GM12891 (cell line): ENCODE measurements around the gene HMGN4.

Source experiments
- POLR2A ChIP-seq: IDR thresholded peaks from 2 replicates; pipeline ENCODE4 v1.6.1; 2011; ENCODE audit warnings: low read depth, low read length, control low read depth
- POLR2AphosphoS5 ChIP-seq: IDR thresholded peaks from 2 replicates; pipeline ENCODE4 v1.6.1; 2011; ENCODE audit warnings: low read depth, low read length, control low read depth

DNA sequence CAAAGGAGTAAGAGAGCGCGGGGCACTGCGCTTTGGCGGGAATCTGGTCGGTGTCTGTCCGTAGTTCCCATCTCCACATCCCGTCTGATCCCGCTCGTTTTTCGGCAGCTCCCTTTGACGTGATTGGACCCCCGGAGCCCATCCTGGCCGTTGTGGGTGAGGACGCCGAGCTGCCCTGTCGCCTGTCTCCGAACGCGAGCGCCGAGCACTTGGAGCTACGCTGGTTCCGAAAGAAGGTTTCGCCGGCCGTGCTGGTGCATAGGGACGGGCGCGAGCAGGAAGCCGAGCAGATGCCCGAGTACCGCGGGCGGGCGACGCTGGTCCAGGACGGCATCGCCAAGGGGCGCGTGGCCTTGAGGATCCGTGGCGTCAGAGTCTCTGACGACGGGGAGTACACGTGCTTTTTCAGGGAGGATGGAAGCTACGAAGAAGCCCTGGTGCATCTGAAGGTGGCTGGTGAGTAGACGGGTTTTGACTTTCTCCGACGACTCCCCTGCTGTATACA is 36.6 kb upstream of the HMGN4 start:
- no peak for TF ChIP-seq POLR2AphosphoS5
- TF ChIP-seq POLR2A: no peak
